ENCODE measurements around the gene MPC2.

DNA sequence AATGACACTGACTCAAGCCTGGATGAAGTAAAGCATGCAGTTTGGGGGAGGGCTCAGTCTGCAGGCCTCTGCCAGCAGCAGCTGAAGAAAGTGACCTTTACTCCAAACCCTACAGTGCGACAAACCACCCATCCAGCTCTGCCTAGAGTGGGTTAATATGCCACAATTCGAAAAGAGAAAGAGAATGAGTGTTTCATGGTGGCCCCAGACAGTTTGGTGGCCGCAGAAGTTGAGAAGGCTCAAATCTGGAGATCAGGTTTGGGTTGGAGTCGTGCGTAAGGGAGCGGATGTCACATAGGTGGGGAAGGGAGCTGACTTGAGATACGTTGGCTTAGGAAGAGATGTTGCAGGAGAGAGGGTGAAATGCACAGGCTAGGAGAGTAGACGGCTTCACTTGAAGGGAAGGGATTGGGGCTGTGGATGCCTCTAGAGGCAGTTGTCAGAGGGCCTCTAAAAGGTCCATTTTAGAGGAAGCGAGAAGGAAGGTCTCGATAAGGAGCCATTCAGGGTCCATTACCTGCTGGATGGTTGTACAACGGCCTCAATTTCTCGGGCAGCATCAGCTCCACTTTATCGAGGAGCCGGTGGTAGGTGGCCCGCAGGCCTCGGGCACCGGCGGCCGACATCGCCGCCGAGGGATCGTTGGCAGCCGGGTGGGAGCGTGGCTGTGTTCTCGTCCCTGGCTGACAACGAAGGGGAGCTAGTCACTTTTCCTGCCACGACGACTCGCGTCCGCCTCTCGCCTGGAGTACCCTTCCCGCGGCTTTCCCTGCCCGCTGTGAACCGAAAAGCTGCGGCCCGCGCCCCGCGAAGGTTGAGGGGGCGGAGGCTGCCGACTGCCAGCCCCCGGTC, 1.4 kb downstream of the MPC2 start:
- TF ChIP-seq POLR2A (IDR thresholded peaks at IDR 0.05): peak in 3 of 4 donors; percentile 63 to 86 (median 83)
- TF ChIP-seq POLR2AphosphoS5 (IDR thresholded peaks at IDR 0.05): peak; percentile 69 to 93
